DND-41 (cell line): ENCODE data around the gene TMCC1.

Experiments used
- EZH2 ChIP-seq: IDR thresholded peaks from 3 replicates; pipeline ENCODE4 v1.6.1; 2012; ENCODE audit warnings: borderline replicate concordance, low read depth, mild to moderate bottlenecking, moderate library complexity, low read length, inconsistent platforms; ENCODE audit not compliant: severe bottlenecking
- TF ChIP-seq, protein P1 (sequence below): IDR thresholded peaks from 2 replicates; pipeline ENCODE4 v1.5.1; 2012; ENCODE audit warnings: borderline replicate concordance, low read length, moderate library complexity, mild to moderate bottlenecking; ENCODE audit not compliant: poor library complexity, severe bottlenecking; ENCODE audit errors: extremely low read depth

DNA sequence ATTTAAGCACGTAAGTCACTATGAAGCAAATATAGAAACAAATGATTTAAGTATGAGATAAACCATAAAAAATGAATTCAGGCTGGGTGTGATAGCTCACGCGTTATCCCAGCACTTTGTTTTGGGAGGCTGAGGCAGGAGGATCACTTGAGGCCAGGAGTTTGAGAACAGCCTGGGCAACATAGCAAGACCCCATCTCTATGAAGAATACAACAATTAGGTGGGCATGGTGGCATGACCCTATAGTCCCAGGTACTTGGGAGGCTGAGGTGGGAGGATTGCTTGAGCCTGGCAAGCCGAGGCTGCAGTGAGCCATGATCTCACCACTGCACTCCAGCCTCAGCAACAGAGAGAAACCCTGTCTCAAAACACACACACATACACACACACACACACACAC is 34.2 kb downstream of the TMCC1 start:
- TF ChIP-seq, protein P1, sequence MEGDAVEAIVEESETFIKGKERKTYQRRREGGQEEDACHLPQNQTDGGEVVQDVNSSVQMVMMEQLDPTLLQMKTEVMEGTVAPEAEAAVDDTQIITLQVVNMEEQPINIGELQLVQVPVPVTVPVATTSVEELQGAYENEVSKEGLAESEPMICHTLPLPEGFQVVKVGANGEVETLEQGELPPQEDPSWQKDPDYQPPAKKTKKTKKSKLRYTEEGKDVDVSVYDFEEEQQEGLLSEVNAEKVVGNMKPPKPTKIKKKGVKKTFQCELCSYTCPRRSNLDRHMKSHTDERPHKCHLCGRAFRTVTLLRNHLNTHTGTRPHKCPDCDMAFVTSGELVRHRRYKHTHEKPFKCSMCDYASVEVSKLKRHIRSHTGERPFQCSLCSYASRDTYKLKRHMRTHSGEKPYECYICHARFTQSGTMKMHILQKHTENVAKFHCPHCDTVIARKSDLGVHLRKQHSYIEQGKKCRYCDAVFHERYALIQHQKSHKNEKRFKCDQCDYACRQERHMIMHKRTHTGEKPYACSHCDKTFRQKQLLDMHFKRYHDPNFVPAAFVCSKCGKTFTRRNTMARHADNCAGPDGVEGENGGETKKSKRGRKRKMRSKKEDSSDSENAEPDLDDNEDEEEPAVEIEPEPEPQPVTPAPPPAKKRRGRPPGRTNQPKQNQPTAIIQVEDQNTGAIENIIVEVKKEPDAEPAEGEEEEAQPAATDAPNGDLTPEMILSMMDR, result no peak
- no peak for TF ChIP-seq EZH2
